Prostate gland (tissue), 2 donors: Measurements from ENCODE around the gene PHF21B.

Experiments used
- CTCF ChIP-seq, 4 experiments: fragments of 200-600 bp in 2 of 4; fragments of 450-650 bp in 2 of 4; sonication (generic) in 2 of 4; IDR thresholded peaks; 1 replicate in 3 of 4; 2 replicates in 1 of 4; pipeline ENCODE4 v1.5.1; 2016 to 2019; ENCODE audit warnings: antibody characterized with exemption in 4 of 4, mild to moderate bottlenecking in 2 of 4, moderate library complexity in 2 of 4
- POLR2A ChIP-seq: fragments of 450-650 bp; IDR thresholded peaks from one replicate; pipeline ENCODE4 v1.6.1; 2016; ENCODE audit warnings: antibody characterized with exemption, mild to moderate bottlenecking
- POLR2AphosphoS5 ChIP-seq: sonication (generic); formaldehyde crosslinking; IDR thresholded peaks from one replicate; pipeline ENCODE4 v1.6.1; 2017; ENCODE audit warnings: antibody characterized with exemption

- no peak for TF ChIP-seq CTCF (IDR thresholded peaks at IDR 0.05)
- TF ChIP-seq POLR2A, result no peak
- TF ChIP-seq POLR2AphosphoS5, result no peak
These were observed 93.2 kb downstream of the PHF21B start for GRCh38 chr22:44916281-44917231.
